IMR-90 (cell line): Measurements from ENCODE around the gene AMN. TPM values are rescaled to one million over a fixed set of nuclear protein-coding genes. Genes with fewer than 3 reads are reported as not detected.

ENCODE experiments used
- ATAC-seq: fragments of 200-7000 bp; cut with Tn5 transposase; 2 replicates; pipeline ENCODE4 v1.9.1; 2020; ENCODE audit warnings: low read depth, mild to moderate bottlenecking, moderate library complexity
- BruUV-seq: library from RNA; stranded (reverse); fragments of 400-500 nt; replicated peaks from 2 replicates; lab custom pipeline; 2021; lab: Mats Ljungman, UMichigan
- CTCF ChIA-PET: fragments of 300-600 bp; formaldehyde crosslinking; extraction: SDS; loops from one replicate; lab custom pipeline; 2021; ENCODE audit warnings: antibody characterized with exemption; lab: Yijun Ruan, JAX
- POLR2A ChIA-PET: fragments of 300-600 bp; sonication (Branson Sonifier 250); formaldehyde crosslinking; loops from one replicate; lab custom pipeline; 2022; ENCODE audit warnings: antibody characterized with exemption; ENCODE audit not compliant: unreplicated experiment; lab: Charles Lee
- DNase-seq: peaks from one replicate; pipeline ENCODE4 v3.0.0; 2013
- H2AFZ ChIP-seq: replicated peaks from 2 replicates; pipeline ENCODE3; 2013; ENCODE audit warnings: low read length, mild to moderate bottlenecking; ENCODE audit not compliant: poor library complexity
- H2AK5ac ChIP-seq: 2 replicates; pipeline ENCODE4 v1.6.1; 2013; ENCODE audit warnings: low read depth, low read length, inconsistent platforms
- H2AK9ac ChIP-seq: replicated peaks from 2 replicates; pipeline ENCODE3; 2013; ENCODE audit warnings: mild to moderate bottlenecking, low read depth, low read length, moderate library complexity; ENCODE audit not compliant: poor library complexity
- H2BK120ac ChIP-seq: 2 replicates; pipeline ENCODE4 v1.6.1; 2013; ENCODE audit warnings: low read depth, low read length, inconsistent platforms
- H2BK15ac ChIP-seq: 3 replicates; pipeline ENCODE4 v1.6.1; 2013; ENCODE audit warnings: low read depth, low read length, inconsistent platforms
- H2BK20ac ChIP-seq: 2 replicates; pipeline ENCODE4 v1.6.1; 2013; ENCODE audit warnings: low read depth, mild to moderate bottlenecking, inconsistent platforms, low read length, moderate library complexity
- H2BK5ac ChIP-seq: 2 replicates; pipeline ENCODE4 v1.6.1; 2013; ENCODE audit warnings: mild to moderate bottlenecking, low read depth, low read length, inconsistent platforms; ENCODE audit not compliant: poor library complexity, severe bottlenecking
- H3K14ac ChIP-seq: replicated peaks from 2 replicates; pipeline ENCODE4 v1.6.1; 2013; ENCODE audit warnings: low read depth, low read length, inconsistent platforms
- H3K18ac ChIP-seq: 2 replicates; pipeline ENCODE4 v1.6.1; 2013; ENCODE audit warnings: low read depth, low read length, control low read depth
- H3K23ac ChIP-seq: 2 replicates; pipeline ENCODE4 v1.6.1; 2013; ENCODE audit warnings: low read depth, low read length, inconsistent platforms
- H3K27ac ChIP-seq: 2 replicates; pipeline ENCODE4 v1.5.1; 2013; ENCODE audit warnings: mild to moderate bottlenecking, control low read depth, low read length; ENCODE audit not compliant: insufficient read depth
- H3K27me3 ChIP-seq: 2 replicates; pipeline ENCODE4 v1.6.1; 2013; ENCODE audit warnings: low read length; ENCODE audit not compliant: control insufficient read depth, insufficient read depth
- H3K36me3 ChIP-seq: 2 replicates; pipeline ENCODE4 v1.6.1; 2013; ENCODE audit warnings: low read length, mixed read lengths; ENCODE audit not compliant: control insufficient read depth, insufficient read depth
- H3K4ac ChIP-seq: 2 replicates; pipeline ENCODE4 v1.6.1; 2013; ENCODE audit warnings: low read depth, low read length, inconsistent platforms
- H3K4me1 ChIP-seq: 2 replicates; pipeline ENCODE4 v1.6.1; 2013; ENCODE audit warnings: low read length, mixed read lengths; ENCODE audit not compliant: control insufficient read depth, insufficient read depth
- H3K4me2 ChIP-seq: 2 replicates; pipeline ENCODE4 v1.6.1; 2013; ENCODE audit warnings: low read depth, mild to moderate bottlenecking, control low read depth, low read length, moderate library complexity
- H3K4me3 ChIP-seq: 2 replicates; pipeline ENCODE4 v1.5.1; 2013; ENCODE audit warnings: low read depth, mild to moderate bottlenecking, control low read depth, low read length, moderate library complexity; ENCODE audit not compliant: insufficient read depth
- H3K56ac ChIP-seq: 2 replicates; pipeline ENCODE4 v1.6.1; 2013; ENCODE audit warnings: low read length, inconsistent platforms; ENCODE audit not compliant: insufficient read depth; ENCODE audit errors: extremely low read depth
- H3K79me1 ChIP-seq, 2 experiments: 2 replicates each; pipeline ENCODE4 v1.6.1; 2013; ENCODE audit warnings: low read length in 2 of 2, inconsistent platforms in 1 of 2, low read depth in 1 of 2
- H3K9ac ChIP-seq: 2 replicates; pipeline ENCODE4 v1.6.1; 2013; ENCODE audit warnings: low read depth, low read length, control low read depth
- H3K9me1 ChIP-seq: 2 replicates; pipeline ENCODE4 v1.6.1; 2013; ENCODE audit warnings: low read length, inconsistent platforms; ENCODE audit not compliant: insufficient read depth
- H3K9me3 ChIP-seq: 2 replicates; pipeline ENCODE4 v1.6.1; 2013; ENCODE audit warnings: low read length; ENCODE audit not compliant: control insufficient read depth, insufficient read depth
- H4K20me1 ChIP-seq: 2 replicates; pipeline ENCODE4 v1.6.1; 2013; ENCODE audit warnings: low read length, inconsistent platforms; ENCODE audit not compliant: insufficient read depth
- H4K5ac ChIP-seq: 2 replicates; pipeline ENCODE4 v1.6.1; 2013; ENCODE audit warnings: mild to moderate bottlenecking, low read depth, low read length, control low read depth
- H4K8ac ChIP-seq, 2 experiments: 2 replicates each; pipeline ENCODE4 v1.6.1; 2013; ENCODE audit warnings: low read depth in 2 of 2, low read length in 2 of 2, control low read depth in 1 of 2, inconsistent platforms in 1 of 2
- H4K91ac ChIP-seq: 2 replicates; pipeline ENCODE4 v1.6.1; 2013; ENCODE audit warnings: low read depth, low read length, inconsistent platforms; ENCODE audit not compliant: insufficient read depth
- CTCF ChIP-seq: conservative IDR thresholded peaks from 2 replicates; pipeline ENCODE4 v1.5.1; 2012; ENCODE audit warnings: mild to moderate bottlenecking, low read depth, low read length, improper control_type of control experiment
- MAFK ChIP-seq: IDR thresholded peaks from 2 replicates; pipeline ENCODE4 v1.6.1; 2012; ENCODE audit warnings: low read depth, low read length, improper control_type of control experiment
- WGBS, 2 experiments: methylation state at CpG; one replicate each; pipeline versions ENCODE4 v1.1.5 to v1.1.7; 2013; ENCODE audit warnings: missing lambda C conversion rate in 2 of 2; ENCODE audit not compliant: insufficient read length in 1 of 2; ENCODE audit errors: extremely low coverage in 2 of 2; 5-methylcytosine and 5-hydroxymethylcytosine counted together
- dilution Hi-C: fragments of 300-500 bp; cut with HindIII; formaldehyde crosslinking; loops from one replicate; pipeline ENCODE4 v1.14.3; 2018; ENCODE audit warnings: low sequenced_read_pairs; ENCODE audit not compliant: unreplicated experiment
- in situ Hi-C: fragments of 300-500 bp; cut with MboI; formaldehyde crosslinking; loops from 3 replicates; pipeline ENCODE4 v1.14.3; 2019; ENCODE audit warnings: low sequenced_read_pairs, inconsistent platforms, mixed read lengths
- intact Hi-C: fragments of 100-400 bp; cut with micrococcal nuclease; formaldehyde crosslinking; loops from 2 replicates; pipeline ENCODE4 v1.10.0; 2022
- polyA plus RNA-seq, 3 experiments: library from polyadenylated mRNA; depleted of rRNA; stranded (reverse); fragments of >200 nt; gene quantifications; 2 replicates each; pipeline ENCODE4 v1.2.3, GENCODE V29; 2012; ENCODE audit warnings: low replicate concordance in 1 of 3
- total RNA-seq: library from RNA; depleted of rRNA; stranded (reverse); fragments of >200 nt; gene quantifications from 2 replicates; pipeline ENCODE4 v1.2.3, GENCODE V29; 2012

The AMN gene
- total and polyA plus RNA-seq, 2 of the 4 experiments (the other 2 are of a cell fraction): under 0.01 to 0.24 TPM

DNA sequence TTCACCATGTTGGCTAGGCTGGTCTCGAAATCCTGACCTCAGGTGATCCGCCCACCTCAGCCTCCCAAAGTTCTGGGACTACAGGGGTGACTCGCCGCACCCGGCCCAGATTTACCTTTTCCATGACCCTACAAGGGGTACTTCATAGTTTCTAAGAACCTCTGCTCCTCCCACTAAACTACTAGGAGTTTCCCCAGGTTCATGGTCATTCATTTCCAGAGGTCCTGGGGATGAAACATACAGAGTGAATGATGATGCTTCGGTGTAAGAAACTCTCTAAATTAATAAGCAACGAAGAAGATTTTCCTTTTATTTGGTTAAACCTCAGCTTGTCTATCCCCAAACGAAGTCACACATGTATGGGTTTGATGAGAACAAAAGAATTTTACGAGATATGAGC, 56.9 kb downstream of the AMN start:
- TF ChIP-seq CTCF (no peak), MAFK (no peak)

More for the DNA sequence above, 56.9 kb downstream of the AMN start:
- H3K56ac ChIP-seq: no peak overlapping the region
- H3K4me1 ChIP-seq: no peaks in the 10 kb centered on the region
- intact Hi-C loops: loop anchor here (5.0 kb wide), 1 partner anchor 78 kb away; the partner anchor contains the start of gene CDC42BPB
- BruUV-seq: no TSS peak
- H3K4ac ChIP-seq: no peak overlapping the region
- no CpG with 5 or more reads among the region's 9 CpGs for WGBS, 2 experiments
- no peak overlapping the region for H2BK5ac ChIP-seq
- H3K18ac ChIP-seq: no peak overlapping the region
- H3K79me1 ChIP-seq: peaks cover 13 to 31% of the 10 kb centered on the region in 2 experiments; a peak in 3 of 4 replicates
- H4K91ac ChIP-seq: no peak overlapping the region
- H2AK5ac ChIP-seq: no peak overlapping the region
- no peak overlapping the region for H3K14ac ChIP-seq
- no peak overlapping the region for H2AK9ac ChIP-seq
- DNase-seq: no peak
- 0 out of 2 replicates have a peak, but pooled peaks cover 2% of the 10 kb centered on the region for H3K9me1 ChIP-seq
- POLR2A ChIA-PET: no interaction called here
- no peak overlapping the region for H3K27ac ChIP-seq
- H2AFZ ChIP-seq: no peak overlapping the region
- H3K23ac ChIP-seq: no peak overlapping the region
- H3K36me3 ChIP-seq: peaks cover 60% of the 10 kb centered on the region
- H2BK20ac ChIP-seq: no peak overlapping the region
- dilution Hi-C loops: no loop called here
- H2BK120ac ChIP-seq: no peak overlapping the region
- no peak overlapping the region for H3K4me3 ChIP-seq
- CTCF ChIA-PET: no interaction called here
- H3K4me2 ChIP-seq: no peak overlapping the region
- no peak overlapping the region for H4K8ac ChIP-seq
- ATAC-seq: no peak
- no peak overlapping the region for H2BK15ac ChIP-seq
- H3K9me3 ChIP-seq: no peaks in the 10 kb centered on the region
- H4K20me1 ChIP-seq: peaks cover 9% of the 10 kb centered on the region
- H3K27me3 ChIP-seq: no peaks in the 10 kb centered on the region
- no peak overlapping the region for H4K5ac ChIP-seq
- in situ Hi-C loops: no loop called here
- H3K9ac ChIP-seq: no peak overlapping the region
